ENCODE data around the gene SPTLC2. TPM values are rescaled to one million over a fixed set of nuclear protein-coding genes. Genes with fewer than 3 reads are reported as not detected.

The SPTLC2 gene
- total RNA-seq, 1 donor from 2014 or later = 12.3 TPM

DNA sequence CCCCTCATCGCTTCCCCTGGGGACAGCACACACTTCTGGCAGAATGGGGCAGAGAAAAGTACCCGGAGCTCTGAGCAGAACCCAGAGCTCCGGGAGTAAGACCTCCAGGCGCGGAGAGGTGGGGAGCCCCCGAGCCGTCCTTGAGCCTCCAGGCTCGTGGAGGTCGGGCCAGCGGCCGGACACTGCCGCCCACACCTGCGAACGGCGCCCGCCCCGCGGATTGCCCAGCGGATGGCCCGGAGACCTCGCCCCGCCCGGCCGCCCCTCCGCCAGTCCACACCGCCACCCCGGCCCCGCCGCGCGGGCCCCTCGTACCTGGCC lies 344 bp downstream of the SPTLC2 start:
- Mint-ChIP-seq H3K27me3 (ENCODE audit: insufficient read depth, low read depth) (no peaks in the 10 kb centered on the region), H3K4me3 (peak overlapping the region; percentile 92), H3K4me1 (peaks cover 12% of the 10 kb centered on the region), H3K9me3 (no peaks in the 10 kb centered on the region), H3K36me3 (no peaks in the 10 kb centered on the region), H3K27ac (no peak overlapping the region)
- no peaks in the 10 kb centered on the region for H3K9me3 ChIP-seq (ENCODE audit: low read depth)
- H3K4me1 ChIP-seq = peaks cover 6% of the 10 kb centered on the region
- no peaks in the 10 kb centered on the region for H3K36me3 ChIP-seq
- peaks cover 21% of the 10 kb centered on the region for H3F3A ChIP-seq (ENCODE audit: low read depth)
- TF ChIP-seq CTCF (IDR thresholded peaks at IDR 0.05) (no peak), EZH2 (IDR thresholded peaks at IDR 0.05) (no peak), EZH2phosphoT487 (IDR thresholded peaks at IDR 0.05) (no peak)
- no peak for DNase-seq (ENCODE audit: low spot score)
- H3K27me3 ChIP-seq = peaks cover 13% of the 10 kb centered on the region
- peak overlapping the region; percentile 78 for H3K4me3 ChIP-seq
- peaks cover 25% of the 10 kb centered on the region for H3K79me2 ChIP-seq (ENCODE audit: low read depth)
- no peak overlapping the region for H3K9ac ChIP-seq
- peak overlapping the region; percentile 94 for H3K4me2 ChIP-seq
- peak overlapping the region; percentile 95 for H2AFZ ChIP-seq (replicated peaks)
- H3K27ac ChIP-seq = no peak overlapping the region
- H4K20me1 ChIP-seq (ENCODE audit: low read depth) = peaks cover 6% of the 10 kb centered on the region

DNA sequence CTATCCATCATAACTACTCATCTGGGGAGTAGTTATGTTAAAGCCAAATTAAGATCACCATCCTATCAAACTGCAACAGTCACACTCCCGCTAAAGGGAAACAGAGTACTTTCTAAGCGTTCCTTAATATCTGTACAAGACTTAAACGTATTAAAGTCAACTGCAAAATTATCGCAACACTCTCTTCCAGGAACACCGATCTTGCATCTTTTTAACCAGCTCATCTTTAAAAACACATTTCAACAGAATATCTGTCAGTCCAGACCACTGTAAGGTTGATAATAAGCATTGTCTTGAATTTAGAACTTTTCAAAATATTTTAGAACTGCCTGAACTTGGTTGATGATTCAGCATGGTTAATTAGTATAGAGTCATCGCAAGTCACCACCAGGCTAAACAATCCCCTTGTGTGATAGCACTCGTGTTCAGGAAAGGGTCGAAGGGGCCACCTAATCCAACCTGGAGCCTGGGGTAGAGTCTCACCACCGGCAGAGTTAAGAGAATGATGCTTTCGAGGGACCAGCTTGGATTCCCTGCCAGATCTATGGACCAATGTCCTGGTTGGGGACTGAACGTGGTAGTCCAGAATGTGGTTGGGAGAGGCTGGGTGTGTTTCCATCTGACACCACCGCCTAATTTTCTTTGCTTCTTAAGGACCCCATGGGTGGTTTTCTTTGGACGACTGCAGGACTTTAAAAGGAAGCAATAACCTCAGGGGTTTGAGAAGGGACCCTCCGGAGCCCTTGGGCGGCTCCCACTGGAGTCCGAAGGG lies 890 bp downstream of the SPTLC2 start:
- H2AFZ ChIP-seq (replicated peaks) = peak overlapping the region; percentile 95
- H4K20me1 ChIP-seq (ENCODE audit: low read depth) = peaks cover 6% of the 10 kb centered on the region
- Mint-ChIP-seq H3K27me3 (ENCODE audit: insufficient read depth, low read depth) (no peaks in the 10 kb centered on the region), H3K27ac (no peak overlapping the region), H3K9me3 (no peaks in the 10 kb centered on the region), H3K4me1 (peaks cover 12% of the 10 kb centered on the region), H3K4me3 (peak overlapping the region; percentile 91), H3K36me3 (no peaks in the 10 kb centered on the region)
- no peaks in the 10 kb centered on the region for H3K36me3 ChIP-seq
- H3K27me3 ChIP-seq = peaks cover 13% of the 10 kb centered on the region
- H3K79me2 ChIP-seq (ENCODE audit: low read depth) = peaks cover 25% of the 10 kb centered on the region
- TF ChIP-seq CTCF (IDR thresholded peaks at IDR 0.05) (no peak), EZH2 (IDR thresholded peaks at IDR 0.05) (no peak), EZH2phosphoT487 (IDR thresholded peaks at IDR 0.05) (no peak)
- H3K4me3 ChIP-seq = peak overlapping the region; percentile 78
- H3K4me1 ChIP-seq = peaks cover 6% of the 10 kb centered on the region
- no peak overlapping the region for H3K27ac ChIP-seq
- no peak overlapping the region for H3K9ac ChIP-seq
- peak overlapping the region; percentile 94 for H3K4me2 ChIP-seq
- no peaks in the 10 kb centered on the region for H3K9me3 ChIP-seq (ENCODE audit: low read depth)
- DNase-seq (ENCODE audit: low spot score) = peak; percentile 28
- H3F3A ChIP-seq (ENCODE audit: low read depth) = peaks cover 21% of the 10 kb centered on the region

DNA sequence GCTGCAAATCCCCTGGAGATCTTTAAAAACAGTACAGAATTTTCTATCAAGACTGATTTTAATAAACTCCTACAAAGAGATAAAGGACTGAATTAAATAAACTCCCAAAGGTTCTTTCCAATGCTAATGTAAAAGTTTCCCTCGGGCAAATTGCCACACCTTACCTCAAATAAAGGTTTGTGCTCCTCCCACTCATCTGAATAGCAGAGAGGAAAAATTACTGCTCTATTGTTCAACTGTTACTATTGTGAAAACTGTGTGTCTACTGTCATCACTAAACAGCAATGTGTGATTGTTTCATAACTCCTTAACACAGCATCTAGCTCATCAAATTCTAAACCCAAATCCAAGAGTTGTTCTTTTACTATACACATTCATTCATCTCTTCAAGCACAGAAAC lies 3.2 kb downstream of the SPTLC2 start:
- no peak overlapping the region for H3K4me3 Mint-ChIP-seq
- no peak overlapping the region for H3K27ac Mint-ChIP-seq

More for the DNA sequence above, 3.2 kb downstream of the SPTLC2 start:
- no peak for DNase-seq (ENCODE audit: low spot score)
- no peak overlapping the region for H3K4me2 ChIP-seq
- peaks cover 25% of the 10 kb centered on the region for H3K79me2 ChIP-seq (ENCODE audit: low read depth)
- Mint-ChIP-seq H3K9me3 (no peaks in the 10 kb centered on the region), H3K4me1 (peaks cover 16% of the 10 kb centered on the region), H3K27me3 (ENCODE audit: insufficient read depth, low read depth) (no peaks in the 10 kb centered on the region), H3K36me3 (no peaks in the 10 kb centered on the region)
- no peak overlapping the region for H3K9ac ChIP-seq
- H3K36me3 ChIP-seq = no peaks in the 10 kb centered on the region
- no peak for TF ChIP-seq EZH2 (IDR thresholded peaks at IDR 0.05)
- no peak for TF ChIP-seq EZH2phosphoT487 (IDR thresholded peaks at IDR 0.05)
- TF ChIP-seq CTCF (IDR thresholded peaks at IDR 0.05) = no peak
- H3K27ac ChIP-seq = no peak overlapping the region
- H3K4me3 ChIP-seq = no peak overlapping the region
- H3K4me1 ChIP-seq = peaks cover 6% of the 10 kb centered on the region
- H3K9me3 ChIP-seq (ENCODE audit: low read depth) = no peaks in the 10 kb centered on the region
- H3K27me3 ChIP-seq = peaks cover 13% of the 10 kb centered on the region
- peaks cover 21% of the 10 kb centered on the region for H3F3A ChIP-seq (ENCODE audit: low read depth)
- peaks cover 6% of the 10 kb centered on the region for H4K20me1 ChIP-seq (ENCODE audit: low read depth)
- no peak overlapping the region for H2AFZ ChIP-seq (replicated peaks)
